GM12892 (cell line): Measurements from ENCODE around the gene RTN4R.

ENCODE experiments used
- POLR2A ChIP-seq: IDR thresholded peaks from 2 replicates; pipeline ENCODE4 v1.6.1; 2011; ENCODE audit warnings: low read depth, low read length, control low read depth
- POLR2AphosphoS5 ChIP-seq: IDR thresholded peaks from 2 replicates; pipeline ENCODE4 v1.6.1; 2011; ENCODE audit warnings: low read depth, low read length, control low read depth

GRCh38 chr22:20283674-20284066 lies 15.6 kb upstream of the RTN4R start:
- no peak for TF ChIP-seq POLR2AphosphoS5
- TF ChIP-seq POLR2A: no peak
